Measurements from ENCODE around the gene ZNF417. TPM values are rescaled to one million over a fixed set of nuclear protein-coding genes. Genes with fewer than 3 reads are reported as not detected.

Gene ZNF417
- total RNA-seq, 3 donors from 2014 or later (not counting 1 experiment from before 2014, with no cell fraction given): 32.1 to 46.7 (median 36.4) TPM

GRCh38 chr19:57947088-57947418, 30.7 kb upstream of the ZNF417 start:
- H3K4me3 ChIP-seq (ENCODE audit: low read length): peak overlapping the region; percentile 75
- peaks cover 17% of the 10 kb centered on the region for H3K36me3 Mint-ChIP-seq
- ATAC-seq (peak in 2 of 3 donors; percentile 8 to 9), DNase-seq (no peak)
- H3K4me1 ChIP-seq (ENCODE audit: control insufficient read depth, insufficient read depth, low read length): peaks cover 15% of the 10 kb centered on the region
- H3K27me3 Mint-ChIP-seq (ENCODE audit: low read depth in 2 of 2): no peaks in the 10 kb centered on the region
- H3K27ac ChIP-seq (ENCODE audit: low read length): peak overlapping the region; percentile 90
- peaks cover 15% of the 10 kb centered on the region for H3K36me3 ChIP-seq (ENCODE audit: control insufficient read depth, insufficient read depth, low read length)
- peaks cover 32% of the 10 kb centered on the region for H3K9me3 ChIP-seq (ENCODE audit: control insufficient read depth, insufficient read depth, low read length)
- peaks cover 5 to 6% of the 10 kb centered on the region in 2 donors for H3K9me3 Mint-ChIP-seq
- H3K4me1 Mint-ChIP-seq: peaks cover 20 to 40% of the 10 kb centered on the region in 2 donors
- TF ChIP-seq CTCF (IDR thresholded peaks at IDR 0.05): no peak
- no peaks in the 10 kb centered on the region for H3K27me3 ChIP-seq (ENCODE audit: control insufficient read depth, insufficient read depth, low read length)
- peak overlapping the region; percentile 94 for H3K4me3 Mint-ChIP-seq
- 3% methylated on average over 18 of the region's 18 CpGs for WGBS (ENCODE audit: insufficient coverage)
- peak overlapping the region; percentile 92 to 93 for H3K27ac Mint-ChIP-seq
- intact Hi-C loops (cut with micrococcal nuclease): loop anchor here (1.0 kb wide), 1 partner anchor 31 kb away; the partner anchor contains the start of gene ZNF417

- 56% methylated on average over 2 of the region's 2 CpGs for WGBS (ENCODE audit: insufficient coverage)
- no peaks in the 10 kb centered on the region for H3K27me3 Mint-ChIP-seq (ENCODE audit: low read depth in 2 of 2)
- intact Hi-C loops (cut with micrococcal nuclease): no loop called here
- Histone ChIP-seq H3K27me3 (ENCODE audit: control insufficient read depth, insufficient read depth, low read length) (no peaks in the 10 kb centered on the region), H3K27ac (ENCODE audit: low read length) (peak overlapping the region; percentile 90), H3K36me3 (ENCODE audit: control insufficient read depth, insufficient read depth, low read length) (peaks cover 23% of the 10 kb centered on the region), H3K9me3 (ENCODE audit: control insufficient read depth, insufficient read depth, low read length) (peaks cover 35% of the 10 kb centered on the region), H3K4me3 (ENCODE audit: low read length) (no peak overlapping the region), H3K4me1 (ENCODE audit: control insufficient read depth, insufficient read depth, low read length) (peaks cover 15% of the 10 kb centered on the region)
- H3K4me1 Mint-ChIP-seq: peaks cover 20 to 40% of the 10 kb centered on the region in 2 donors
- ATAC-seq (no peak), DNase-seq (no peak)
- peak overlapping the region; percentile 94 for H3K4me3 Mint-ChIP-seq
- peaks cover 24% of the 10 kb centered on the region for H3K36me3 Mint-ChIP-seq
- H3K27ac Mint-ChIP-seq: peak overlapping the region; percentile 92 to 93
- peaks cover 7 to 12% of the 10 kb centered on the region in 2 donors for H3K9me3 Mint-ChIP-seq
- TF ChIP-seq CTCF (IDR thresholded peaks at IDR 0.05): no peak
Measured at GRCh38 chr19:57946316-57946715, 29.9 kb upstream of the ZNF417 start.

GRCh38 chr19:57941593-57941992, 25.2 kb upstream of the ZNF417 start:
- DNase-seq (no peak), ATAC-seq (no peak)
- no peak for TF ChIP-seq CTCF (IDR thresholded peaks at IDR 0.05)
- no peaks in the 10 kb centered on the region for H3K27me3 ChIP-seq (ENCODE audit: control insufficient read depth, insufficient read depth, low read length)
- peaks cover 53% of the 10 kb centered on the region for H3K9me3 ChIP-seq (ENCODE audit: control insufficient read depth, insufficient read depth, low read length)
- H3K4me3 Mint-ChIP-seq: no peak overlapping the region
- peaks cover 36% of the 10 kb centered on the region for H3K36me3 Mint-ChIP-seq
- no peaks in the 10 kb centered on the region for H3K27me3 Mint-ChIP-seq (ENCODE audit: low read depth in 2 of 2)
- H3K36me3 ChIP-seq (ENCODE audit: control insufficient read depth, insufficient read depth, low read length): peaks cover 30% of the 10 kb centered on the region
- H3K4me1 ChIP-seq (ENCODE audit: control insufficient read depth, insufficient read depth, low read length): peaks cover 4% of the 10 kb centered on the region
- peaks cover 12 to 32% of the 10 kb centered on the region in 2 donors for H3K4me1 Mint-ChIP-seq
- peaks cover 10 to 16% of the 10 kb centered on the region in 2 donors for H3K9me3 Mint-ChIP-seq
- no peak overlapping the region for H3K27ac ChIP-seq (ENCODE audit: low read length)
- H3K27ac Mint-ChIP-seq: no peak overlapping the region
- intact Hi-C loops (cut with micrococcal nuclease): no loop called here
- WGBS (ENCODE audit: insufficient coverage): 100% methylated on average over 3 of the region's 3 CpGs
- H3K4me3 ChIP-seq (ENCODE audit: low read length): no peak overlapping the region

GRCh38 chr19:57935731-57936130, 19.3 kb upstream of the ZNF417 start:
- Mint-ChIP-seq H3K36me3 (peaks cover 16% of the 10 kb centered on the region), H3K4me3 (peak overlapping the region; percentile 97), H3K9me3 (peaks cover 9% of the 10 kb centered on the region in 2 donors), H3K4me1 (peaks cover 13 to 14% of the 10 kb centered on the region in 2 donors), H3K27me3 (ENCODE audit: low read depth in 2 of 2) (no peaks in the 10 kb centered on the region), H3K27ac (peak overlapping the region; percentile 97 to 100)
- Histone ChIP-seq H3K4me3 (ENCODE audit: low read length) (no peak overlapping the region), H3K27ac (ENCODE audit: low read length) (peak overlapping the region; percentile 84), H3K27me3 (ENCODE audit: control insufficient read depth, insufficient read depth, low read length) (no peaks in the 10 kb centered on the region), H3K36me3 (ENCODE audit: control insufficient read depth, insufficient read depth, low read length) (peaks cover 5% of the 10 kb centered on the region), H3K4me1 (ENCODE audit: control insufficient read depth, insufficient read depth, low read length) (peaks cover 10% of the 10 kb centered on the region), H3K9me3 (ENCODE audit: control insufficient read depth, insufficient read depth, low read length) (peaks cover 62% of the 10 kb centered on the region)
- intact Hi-C loops (cut with micrococcal nuclease): no loop called here
- TF ChIP-seq CTCF (IDR thresholded peaks at IDR 0.05): no peak
- DNase-seq: no peak
- ATAC-seq: no peak
- 92% methylated on average over 12 of the region's 12 CpGs for WGBS (ENCODE audit: insufficient coverage)
